Measurements from ENCODE around the gene P3H4. TPM values are rescaled to one million over a fixed set of nuclear protein-coding genes. Genes with fewer than 3 reads are reported as not detected.
A peak's percentile ranks its signal among the peaks of the same experiment; 100 is the strongest.
"Not testable (repeated sequence)": the region's sequence is repeated elsewhere in the genome, so short reads cannot be mapped to it uniquely, and the experiment has no call there.

Gene P3H4
- total and polyA plus RNA-seq, 9 donors, result 35.5 to 68.4 (median 41.5) TPM

DNA sequence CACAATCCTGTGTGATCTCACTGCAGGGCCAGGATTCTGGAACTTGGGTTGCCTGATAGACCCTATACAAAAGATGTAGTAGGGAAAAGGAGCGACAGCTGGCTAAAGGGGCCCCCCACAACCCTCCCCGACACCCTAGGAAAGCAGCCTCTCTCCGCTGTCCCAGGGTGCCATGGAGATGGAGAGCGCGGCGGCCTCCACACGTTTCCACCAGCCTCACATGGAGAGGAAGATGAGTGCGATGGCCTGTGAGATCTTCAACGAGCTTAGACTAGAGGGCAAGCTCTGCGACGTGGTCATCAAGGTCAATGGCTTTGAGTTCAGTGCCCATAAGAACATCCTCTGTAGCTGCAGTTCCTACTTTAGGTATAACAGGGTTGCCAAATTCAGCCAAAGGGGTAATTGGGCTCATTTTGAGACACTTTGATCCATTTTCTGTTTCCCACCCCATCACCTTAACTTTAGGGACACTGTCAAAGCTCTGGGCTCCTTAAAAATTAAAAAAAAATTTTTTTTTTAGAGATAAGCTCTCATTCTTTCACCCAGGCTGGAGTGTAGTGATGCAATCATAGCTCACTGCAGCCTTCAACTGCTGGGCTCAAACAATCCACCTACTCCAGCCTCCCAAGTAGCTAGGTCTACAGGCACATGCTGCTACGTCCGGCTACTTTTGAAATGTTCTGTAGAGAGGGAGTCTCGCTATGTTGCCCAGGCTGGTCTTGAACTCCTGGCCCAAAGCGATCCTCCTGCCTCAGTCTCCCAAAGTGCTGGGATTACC lies 26.2 kb upstream of the P3H4 start, which contains the start of gene KLHL10:
KLHL10 (plus strand) TSS at position 65 of the 778 bp plus-strand sequence; CDS start at position 173, 108 bp downstream.
- no peak for DNase-seq
- H3K27me3 ChIP-seq (ENCODE audit: control insufficient read depth, insufficient read depth, low read length), result no peaks in the 10 kb centered on the region
- 96% methylated on average over 9 of the region's 15 CpGs for WGBS (ENCODE audit: insufficient coverage)
- H3K9me3 ChIP-seq (replicated peaks; ENCODE audit: control insufficient read depth, low read depth, low read length), result no peaks in the 10 kb centered on the region
- peaks cover under 1% of the 10 kb centered on the region for H3K36me3 ChIP-seq (ENCODE audit: control insufficient read depth, insufficient read depth, low read length)
- peak within 1 kb of the TSS; percentile 88 for H3K4me3 ChIP-seq (ENCODE audit: low read length)
- H3K27ac ChIP-seq (ENCODE audit: low read length), result no peak within 1 kb of the TSS
- peaks cover 15% of the 10 kb centered on the region for H3K4me1 ChIP-seq (ENCODE audit: control insufficient read depth, insufficient read depth, low read length)

DNA sequence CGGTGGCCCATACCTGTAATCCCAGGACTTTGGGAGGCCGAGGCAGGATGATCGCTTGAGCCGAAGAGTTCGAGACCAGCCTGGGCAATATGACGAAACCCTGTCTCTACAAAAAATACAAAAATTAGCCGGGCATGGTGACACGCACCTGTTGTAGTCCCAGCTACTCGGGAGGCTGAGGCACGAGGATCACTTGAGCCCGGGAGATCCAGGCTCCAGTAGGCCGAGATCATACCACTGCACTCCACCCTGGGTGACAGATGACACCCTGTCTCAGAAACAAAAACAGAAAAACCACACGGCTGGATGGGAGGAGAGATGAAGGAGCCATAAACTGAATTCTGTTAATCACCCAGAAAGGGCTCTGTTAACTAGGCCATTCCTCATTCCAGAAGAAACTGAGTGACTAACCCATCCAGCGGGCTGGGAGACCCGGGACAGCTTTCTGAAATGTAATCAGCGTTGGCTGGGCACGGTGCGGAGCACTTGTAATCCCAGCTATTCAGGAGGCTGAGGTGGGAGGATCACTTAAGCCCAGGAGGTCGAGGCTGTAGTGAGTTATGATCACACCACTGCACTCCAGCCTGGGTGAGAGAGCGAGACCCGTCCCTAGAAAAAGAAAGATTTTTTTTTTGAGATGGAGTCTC lies 24.9 kb upstream of the P3H4 start:
- H3K27me3 ChIP-seq (ENCODE audit: control insufficient read depth, insufficient read depth, low read length), result no peaks in the 10 kb centered on the region
- peak overlapping the region; percentile 88 for H3K4me3 ChIP-seq (ENCODE audit: low read length)
- peaks cover 15% of the 10 kb centered on the region for H3K4me1 ChIP-seq (ENCODE audit: control insufficient read depth, insufficient read depth, low read length)
- no peak overlapping the region for H3K27ac ChIP-seq (ENCODE audit: low read length)
- H3K9me3 ChIP-seq (replicated peaks; ENCODE audit: control insufficient read depth, low read depth, low read length), result no peaks in the 10 kb centered on the region
- H3K36me3 ChIP-seq (ENCODE audit: control insufficient read depth, insufficient read depth, low read length), result peaks cover 10% of the 10 kb centered on the region
- WGBS (ENCODE audit: insufficient coverage), result 59% methylated on average over 10 of the region's 21 CpGs
- DNase-seq, result no peak

DNA sequence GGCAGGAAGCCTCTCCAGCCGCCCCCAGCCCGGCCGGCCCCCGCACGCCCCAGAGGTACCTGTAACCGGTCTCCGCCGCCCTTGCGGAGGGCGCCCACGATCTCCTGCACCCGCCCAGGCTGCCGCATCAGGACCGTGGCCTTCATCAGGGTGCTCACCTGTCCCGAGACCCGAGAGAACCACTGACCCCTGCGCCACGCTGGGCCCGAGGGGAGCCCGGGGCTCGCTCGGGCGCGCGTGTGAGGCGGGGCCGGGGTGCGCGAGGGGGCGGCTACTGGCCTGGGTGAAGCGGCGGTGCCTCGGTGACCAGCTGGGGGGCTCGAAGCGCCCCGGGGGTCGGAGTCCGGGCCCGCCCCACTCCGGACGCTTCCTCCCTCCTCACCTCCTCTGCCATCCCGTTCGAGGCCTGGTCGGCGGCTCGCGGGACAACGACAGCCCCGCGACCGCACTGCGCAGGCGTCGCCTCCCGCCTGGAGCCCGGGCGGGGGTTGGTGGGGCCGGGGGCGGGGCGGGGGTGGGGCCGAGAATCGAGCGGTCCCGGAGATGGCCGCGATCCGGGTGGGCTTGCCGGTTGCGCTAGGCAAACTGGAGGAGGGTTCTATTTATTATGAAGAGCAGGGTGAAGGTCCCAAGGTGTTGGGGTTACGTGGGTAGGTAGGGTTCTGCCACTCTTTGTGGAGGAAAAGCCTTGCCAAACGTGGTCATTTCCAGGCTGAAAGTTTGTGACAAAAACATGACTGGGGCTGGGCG lies 24.2 kb upstream of the P3H4 start, which contains the start of gene NT5C3B:
NT5C3B (minus strand) TSS at position 433 of the 750 bp plus-strand sequence; CDS start at position 394, 39 bp downstream.
- Histone ChIP-seq H3K27ac (ENCODE audit: low read length) (no peak within 1 kb of the TSS), H3K9me3 (replicated peaks; ENCODE audit: control insufficient read depth, low read depth, low read length) (no peaks in the 10 kb centered on the region), H3K36me3 (ENCODE audit: control insufficient read depth, insufficient read depth, low read length) (peaks cover 16% of the 10 kb centered on the region), H3K27me3 (ENCODE audit: control insufficient read depth, insufficient read depth, low read length) (no peaks in the 10 kb centered on the region), H3K4me3 (ENCODE audit: low read length) (peak within 1 kb of the TSS; percentile 88), H3K4me1 (ENCODE audit: control insufficient read depth, insufficient read depth, low read length) (peaks cover 15% of the 10 kb centered on the region)
- 0% methylated on average over 43 of the region's 72 CpGs for WGBS (ENCODE audit: insufficient coverage)
- DNase-seq, result peak; percentile 79

DNA sequence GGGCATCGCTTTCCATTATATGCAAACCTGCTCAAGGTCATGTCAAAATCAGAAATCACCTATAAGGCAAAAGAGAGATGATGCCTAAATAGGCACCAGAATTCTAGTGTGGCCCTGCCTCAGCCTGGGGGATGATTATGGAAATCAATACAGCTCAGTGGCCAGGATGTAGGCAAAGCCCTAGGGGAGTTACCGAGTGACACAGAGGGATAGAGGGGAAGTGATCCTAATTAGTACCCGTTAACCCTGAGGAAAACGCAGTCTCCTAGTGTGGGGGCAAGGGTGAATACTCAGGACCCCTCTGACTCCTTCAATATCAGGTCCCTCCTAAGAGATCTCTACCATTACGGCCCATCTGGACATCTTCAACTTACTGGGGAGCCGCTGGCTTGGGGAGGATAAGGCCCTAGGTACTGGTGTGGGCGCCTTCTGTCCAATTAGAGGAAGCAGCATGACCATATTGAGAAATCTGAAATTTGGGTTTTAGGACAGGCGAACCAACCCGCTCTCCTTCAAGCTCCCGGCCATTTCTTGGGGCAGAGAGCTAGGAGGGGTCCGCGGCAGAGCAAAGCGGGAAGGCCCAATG lies 23.6 kb upstream of the P3H4 start:
- Histone ChIP-seq H3K4me1 (ENCODE audit: control insufficient read depth, insufficient read depth, low read length) (peaks cover 15% of the 10 kb centered on the region), H3K36me3 (ENCODE audit: control insufficient read depth, insufficient read depth, low read length) (peaks cover 22% of the 10 kb centered on the region), H3K27me3 (ENCODE audit: control insufficient read depth, insufficient read depth, low read length) (no peaks in the 10 kb centered on the region), H3K4me3 (ENCODE audit: low read length) (peak overlapping the region; percentile 88), H3K27ac (ENCODE audit: low read length) (no peak overlapping the region), H3K9me3 (replicated peaks; ENCODE audit: control insufficient read depth, low read depth, low read length) (no peaks in the 10 kb centered on the region)
- 4% methylated on average over 5 of the region's 13 CpGs for WGBS (ENCODE audit: insufficient coverage)
- DNase-seq, result no peak

DNA sequence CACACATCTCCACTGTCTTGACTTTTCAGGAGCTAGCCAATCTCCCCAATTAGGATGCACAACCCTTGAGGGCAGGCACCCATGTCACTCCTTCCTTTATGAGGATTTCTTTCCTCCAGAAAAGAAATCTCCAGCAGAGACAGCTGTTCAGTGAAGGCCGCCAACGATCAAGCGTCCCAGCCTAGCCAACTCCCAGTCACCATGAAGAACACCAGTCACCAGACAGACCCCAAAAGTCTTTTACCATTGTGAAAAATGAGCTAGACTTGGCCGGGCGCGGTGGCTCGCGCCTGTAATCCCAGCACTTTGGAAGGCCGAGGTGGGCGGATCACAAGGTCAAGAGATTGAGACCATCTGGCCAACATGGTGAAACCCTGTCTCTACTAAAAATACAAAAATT lies 18.2 kb upstream of the P3H4 start:
- not testable (repeated sequence) for H3K9me3 ChIP-seq (replicated peaks; ENCODE audit: control insufficient read depth, low read depth, low read length); DNase-seq; H3K27me3 ChIP-seq (ENCODE audit: control insufficient read depth, insufficient read depth, low read length); H3K4me3 ChIP-seq (ENCODE audit: low read length); H3K4me1 ChIP-seq (ENCODE audit: control insufficient read depth, insufficient read depth, low read length); H3K27ac ChIP-seq (ENCODE audit: low read length)
- peaks cover 62% of the 10 kb centered on the region for H3K36me3 ChIP-seq (ENCODE audit: control insufficient read depth, insufficient read depth, low read length)
- 89% methylated on average over 10 of the region's 10 CpGs for WGBS (ENCODE audit: insufficient coverage)

DNA sequence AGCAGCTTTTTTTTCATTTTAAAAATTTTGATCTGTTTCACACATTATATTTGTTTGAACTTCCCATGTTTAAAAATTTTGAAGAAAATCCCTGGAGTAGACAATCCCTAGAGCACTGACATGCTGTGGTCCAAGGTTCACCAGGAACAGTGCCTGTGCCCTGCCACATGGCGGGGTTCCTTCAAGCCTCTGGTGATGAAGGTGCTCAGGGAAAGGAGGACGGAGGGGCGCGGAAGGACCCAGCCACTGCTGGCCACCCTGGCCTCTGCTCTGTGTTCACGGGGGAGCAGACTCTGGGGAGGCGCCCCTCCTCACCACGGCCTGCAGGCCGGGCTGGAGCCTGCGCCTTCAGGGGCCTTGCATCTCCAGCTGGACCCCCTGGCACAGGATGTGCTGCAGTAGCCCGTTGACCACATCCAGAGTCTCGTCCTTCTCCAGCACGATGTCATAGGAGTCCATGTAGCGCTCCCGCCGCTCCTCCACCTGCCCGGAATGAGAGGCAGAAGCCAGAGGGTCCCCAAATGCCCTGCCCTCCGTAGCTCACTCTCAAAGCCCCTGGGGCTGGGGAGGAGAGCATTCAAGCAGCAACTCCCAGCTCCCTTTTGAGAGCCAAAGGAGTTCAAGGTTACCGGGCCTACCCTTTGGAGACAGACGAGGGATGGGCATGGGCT lies 13.6 kb upstream of the P3H4 start:
- H3K27ac ChIP-seq (ENCODE audit: low read length), result no peak overlapping the region
- H3K9me3 ChIP-seq (replicated peaks; ENCODE audit: control insufficient read depth, low read depth, low read length), result no peaks in the 10 kb centered on the region
- DNase-seq, result no peak
- no peaks in the 10 kb centered on the region for H3K4me1 ChIP-seq (ENCODE audit: control insufficient read depth, insufficient read depth, low read length)
- WGBS (ENCODE audit: insufficient coverage), result 82% methylated on average over 18 of the region's 19 CpGs
- no peaks in the 10 kb centered on the region for H3K27me3 ChIP-seq (ENCODE audit: control insufficient read depth, insufficient read depth, low read length)
- peaks cover 67% of the 10 kb centered on the region for H3K36me3 ChIP-seq (ENCODE audit: control insufficient read depth, insufficient read depth, low read length)
- H3K4me3 ChIP-seq (ENCODE audit: low read length), result no peak overlapping the region

DNA sequence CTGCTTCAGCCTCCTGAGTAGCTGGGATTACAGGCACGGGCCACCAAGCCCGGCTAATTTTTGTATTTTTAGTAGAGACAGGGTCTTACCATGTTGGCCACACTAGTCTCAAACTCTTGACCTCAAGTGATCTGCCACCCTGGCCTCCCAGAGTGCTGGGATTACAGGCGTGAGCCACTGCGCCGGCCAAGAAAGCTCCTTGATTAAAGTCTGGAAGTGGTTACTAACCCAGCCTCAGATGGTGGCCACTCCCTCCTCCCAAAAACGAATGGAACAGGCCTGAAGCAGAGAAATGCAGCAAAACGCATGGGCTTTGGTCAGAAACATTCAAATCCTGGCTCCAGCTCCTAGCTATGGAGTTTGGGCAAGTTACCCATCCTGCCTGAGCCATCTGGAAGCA lies 12.3 kb upstream of the P3H4 start:
- no peak for DNase-seq
- Histone ChIP-seq H3K27ac (ENCODE audit: low read length) (no peak overlapping the region), H3K27me3 (ENCODE audit: control insufficient read depth, insufficient read depth, low read length) (no peaks in the 10 kb centered on the region), H3K36me3 (ENCODE audit: control insufficient read depth, insufficient read depth, low read length) (peaks cover 71% of the 10 kb centered on the region), H3K4me3 (ENCODE audit: low read length) (no peak overlapping the region), H3K4me1 (ENCODE audit: control insufficient read depth, insufficient read depth, low read length) (no peaks in the 10 kb centered on the region), H3K9me3 (replicated peaks; ENCODE audit: control insufficient read depth, low read depth, low read length) (no peaks in the 10 kb centered on the region)
- WGBS (ENCODE audit: insufficient coverage), result 74% methylated on average over 3 of the region's 7 CpGs

DNA sequence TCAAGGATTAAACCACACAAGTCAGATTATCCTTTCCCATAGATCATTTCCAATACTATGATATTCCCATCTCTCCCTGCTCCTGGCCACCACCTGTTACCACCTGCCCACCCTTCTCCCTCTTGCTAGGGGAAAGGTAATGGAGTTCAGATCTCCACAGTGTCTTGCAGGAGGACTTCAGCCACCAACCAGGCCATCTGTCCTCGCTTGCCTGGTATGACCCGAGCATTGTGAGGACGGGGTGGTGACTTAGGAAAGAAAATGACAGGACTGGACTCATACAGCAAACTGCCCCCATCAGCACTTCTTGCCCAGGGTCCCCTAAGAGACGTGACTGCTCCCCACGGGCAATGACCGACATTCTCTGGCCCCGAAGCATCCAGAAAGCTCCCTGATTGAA lies 11.8 kb upstream of the P3H4 start:
- 80% methylated on average over 2 of the region's 7 CpGs for whole genome bisulfite sequencing (ENCODE audit: insufficient coverage)
- Histone ChIP-seq H3K9me3 (replicated peaks; ENCODE audit: control insufficient read depth, low read depth, low read length) (no peaks in the 10 kb centered on the region), H3K36me3 (ENCODE audit: control insufficient read depth, insufficient read depth, low read length) (peaks cover 67% of the 10 kb centered on the region), H3K4me1 (ENCODE audit: control insufficient read depth, insufficient read depth, low read length) (no peaks in the 10 kb centered on the region), H3K27ac (ENCODE audit: low read length) (no peak overlapping the region), H3K4me3 (ENCODE audit: low read length) (no peak overlapping the region), H3K27me3 (ENCODE audit: control insufficient read depth, insufficient read depth, low read length) (no peaks in the 10 kb centered on the region)
- DNase-seq, result no peak

DNA sequence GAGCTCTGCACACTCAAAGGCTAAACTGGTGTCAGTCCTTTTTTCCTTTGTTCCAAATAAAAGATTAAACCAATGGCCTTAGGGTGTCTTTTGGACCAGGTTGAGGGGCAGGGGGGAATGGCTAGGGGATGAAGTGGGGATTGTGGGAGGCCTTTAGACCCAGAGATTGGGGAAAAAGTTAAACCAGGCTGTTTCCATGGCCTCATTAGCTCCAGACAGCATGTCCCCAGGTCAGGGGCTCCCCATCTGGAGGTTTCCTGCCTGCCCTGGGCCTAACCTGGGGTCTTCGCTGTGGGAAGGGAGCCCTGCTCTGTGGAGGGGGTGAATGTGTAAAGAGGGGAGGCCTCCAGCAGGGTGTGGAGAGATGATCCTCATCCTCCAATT lies 11.4 kb upstream of the P3H4 start:
- no peaks in the 10 kb centered on the region for H3K27me3 ChIP-seq (ENCODE audit: control insufficient read depth, insufficient read depth, low read length)
- no peaks in the 10 kb centered on the region for H3K4me1 ChIP-seq (ENCODE audit: control insufficient read depth, insufficient read depth, low read length)
- H3K36me3 ChIP-seq (ENCODE audit: control insufficient read depth, insufficient read depth, low read length), result peaks cover 68% of the 10 kb centered on the region
- H3K4me3 ChIP-seq (ENCODE audit: low read length), result no peak overlapping the region
- no peak overlapping the region for H3K27ac ChIP-seq (ENCODE audit: low read length)
- H3K9me3 ChIP-seq (replicated peaks; ENCODE audit: control insufficient read depth, low read depth, low read length), result no peaks in the 10 kb centered on the region
- DNase-seq, result no peak
- WGBS (ENCODE audit: insufficient coverage), result no CpG with 5 or more reads among the region's 1 CpG
